Suppressor macrophage (primary cell): ENCODE data around the gene HNRNPA2B1.
"Not testable (repeated sequence)": the region's sequence is repeated elsewhere in the genome, so short reads cannot be mapped to it uniquely, and the experiment has no call there.

Source experiments
- DNase-seq, 4 experiments: peaks; one replicate each; pipeline ENCODE4 v3.0.0-alpha.2; 2020 to 2022

Gene HNRNPA2B1

GRCh38 chr7:26163804-26164203 lies 36.7 kb downstream of the HNRNPA2B1 start:
- not testable (repeated sequence) for DNase-seq

- no peak for DNase-seq
These were observed 38.1 kb downstream of the HNRNPA2B1 start for GRCh38 chr7:26162431-26162830.

- no peak for DNase-seq
These were observed 39.6 kb downstream of the HNRNPA2B1 start for GRCh38 chr7:26160896-26161295.

GRCh38 chr7:26159243-26159642 lies 41.3 kb downstream of the HNRNPA2B1 start:
- DNase-seq, result no peak

- DNase-seq, result no peak
These were observed 42.9 kb downstream of the HNRNPA2B1 start for GRCh38 chr7:26157520-26158105.

GRCh38 chr7:26156451-26157420 lies 43.8 kb downstream of the HNRNPA2B1 start:
- peak; percentile 60 to 78 (median 72) for DNase-seq

GRCh38 chr7:26155531-26156375 lies 44.8 kb downstream of the HNRNPA2B1 start:
- peak; percentile 7 to 37 (median 26) for DNase-seq

- DNase-seq, result peak; percentile 57 to 80 (median 74)
These were observed 46.4 kb downstream of the HNRNPA2B1 start for GRCh38 chr7:26153823-26154783.

- DNase-seq, result peak in 2 of 4 experiments; percentile 8 to 11
These were observed 47.2 kb downstream of the HNRNPA2B1 start for GRCh38 chr7:26153241-26153822.

GRCh38 chr7:26152782-26153240 lies 47.7 kb downstream of the HNRNPA2B1 start:
- not testable (repeated sequence) for DNase-seq

- peak; percentile 90 to 97 (median 94) for DNase-seq
These were observed 48.4 kb downstream of the HNRNPA2B1 start, which contains the start of gene NFE2L3 for GRCh38 chr7:26151953-26152781. TSS of gene NFE2L3 (plus strand) at chr7:26152198. CDS start at chr7:26152499, 301 bp downstream.

- DNase-seq, result no peak
These were observed 48.9 kb downstream of the HNRNPA2B1 start for GRCh38 chr7:26151650-26151952.

GRCh38 chr7:26151096-26151495 lies 49.5 kb downstream of the HNRNPA2B1 start:
- DNase-seq, result no peak

- no peak for DNase-seq
These were observed 51.1 kb downstream of the HNRNPA2B1 start for GRCh38 chr7:26149391-26149977.

- DNase-seq, result not testable (repeated sequence)
These were observed 52.2 kb downstream of the HNRNPA2B1 start for GRCh38 chr7:26148307-26148700.

- DNase-seq, result not testable (repeated sequence)
These were observed 52.8 kb downstream of the HNRNPA2B1 start for GRCh38 chr7:26147646-26148306.

GRCh38 chr7:26147030-26147429 lies 53.5 kb downstream of the HNRNPA2B1 start:
- DNase-seq, result no peak

- no peak for DNase-seq
These were observed 55.3 kb downstream of the HNRNPA2B1 start for GRCh38 chr7:26145238-26145637.
